K562 (cell line): Measurements from ENCODE around the gene EDEM1. TPM values are rescaled to one million over a fixed set of nuclear protein-coding genes. Genes with fewer than 3 reads are reported as not detected.

Experiments
- ARID1B ChIP-seq: fragments of 450-650 bp; IDR thresholded peaks from 2 replicates; pipeline ENCODE4 v1.6.1; 2016; ENCODE audit warnings: antibody characterized with exemption, mild to moderate bottlenecking, inconsistent platforms
- CREBBP ChIP-seq: IDR thresholded peaks from one replicate; pipeline ENCODE4 v1.6.1; 2012; ENCODE audit warnings: low read depth, mild to moderate bottlenecking, control low read depth, inconsistent platforms, low read length
- E2F5 ChIP-seq: sonication (generic); formaldehyde crosslinking; IDR thresholded peaks from 2 replicates; pipeline ENCODE4 v1.8.0; 2022; ENCODE audit warnings: mild to moderate bottlenecking, missing genetic modification reagents
- EHMT2 ChIP-seq: fragments of 450-650 bp; IDR thresholded peaks from 2 replicates; pipeline ENCODE4 v1.6.1; 2018; ENCODE audit warnings: antibody characterized with exemption
- EZH2 ChIP-seq: IDR thresholded peaks from 2 replicates; pipeline ENCODE4 v1.6.1; 2012; ENCODE audit warnings: low read depth, mild to moderate bottlenecking, inconsistent platforms, low read length, borderline replicate concordance
- HES1 ChIP-seq: fragments of 450-650 bp; IDR thresholded peaks from 2 replicates; pipeline ENCODE4 v1.6.1; 2016; ENCODE audit warnings: low read depth, mild to moderate bottlenecking, moderate library complexity
- JUND ChIP-seq, 2 experiments: IDR thresholded peaks; 2 replicates in 1 of 2; 3 replicates in 1 of 2; pipeline ENCODE4 v1.6.1; 2011; ENCODE audit warnings: borderline replicate concordance in 2 of 2, low read depth in 2 of 2, low read length in 2 of 2, improper control_type of control experiment in 1 of 2, missing biosample characterization in 1 of 2, missing genetic modification characterization in 1 of 2, missing genetic modification reagents in 1 of 2
- REST ChIP-seq, 2 experiments: fragments of 450-650 bp; formaldehyde crosslinking in 1 of 2; IDR thresholded peaks; 2 replicates each; pipeline versions ENCODE4 v1.4.0 to v1.6.1; 2014 to 2020; ENCODE audit warnings: mild to moderate bottlenecking in 2 of 2, borderline replicate concordance in 1 of 2, low read depth in 1 of 2
- RFX5 ChIP-seq: IDR thresholded peaks from 2 replicates; pipeline ENCODE4 v1.6.1; 2011; ENCODE audit warnings: low read depth, mild to moderate bottlenecking, improper control_type of control experiment, low read length
- SLC30A9 ChIP-seq: fragments of 250-450 bp; sonication (Bioruptor Pico); IDR thresholded peaks from 2 replicates; pipeline ENCODE4 v1.8.0; 2022; ENCODE audit warnings: mild to moderate bottlenecking, moderate library complexity
- SMARCE1 ChIP-seq: fragments of 450-650 bp; IDR thresholded peaks from 2 replicates; pipeline ENCODE4 v1.7.1; 2016; ENCODE audit warnings: mild to moderate bottlenecking
- SREBF2 ChIP-seq: sonication (generic); formaldehyde crosslinking; IDR thresholded peaks from 2 replicates; pipeline ENCODE4 v1.4.0; 2020; ENCODE audit warnings: mild to moderate bottlenecking, missing genetic modification reagents
- TAL1 ChIP-seq: fragments of 450-650 bp; IDR thresholded peaks from 2 replicates; pipeline ENCODE4 v1.6.1; 2016; ENCODE audit warnings: mild to moderate bottlenecking
- ZNF175 ChIP-seq: fragments of 200-800 bp; sonication (Bioruptor generic); IDR thresholded peaks from 2 replicates; pipeline ENCODE4 v1.6.1; 2016; ENCODE audit warnings: low read depth, mild to moderate bottlenecking, missing genetic modification characterization, missing compliant biosample characterization
- ZNF282 ChIP-seq: sonication (generic); formaldehyde crosslinking; IDR thresholded peaks from 2 replicates; pipeline ENCODE4 v1.8.1; 2023; ENCODE audit warnings: missing genetic modification reagents
- ZNF311 ChIP-seq: fragments of 250-450 bp; sonication (Bioruptor Pico); IDR thresholded peaks from 2 replicates; pipeline ENCODE4 v1.4.0; 2020; ENCODE audit warnings: mild to moderate bottlenecking, moderate library complexity
- ZNF41 ChIP-seq: fragments of 250-450 bp; sonication (Bioruptor Pico); conservative IDR thresholded peaks from 2 replicates; pipeline ENCODE4 v1.4.0; 2020; ENCODE audit warnings: mild to moderate bottlenecking
- ZNF668 ChIP-seq: fragments of 250-450 bp; sonication (Bioruptor Pico); IDR thresholded peaks from 2 replicates; pipeline ENCODE4 v1.8.0; 2022; ENCODE audit warnings: mild to moderate bottlenecking, inconsistent platforms
- ZNF830 ChIP-seq: fragments of 250-450 bp; sonication (Bioruptor Pico); IDR thresholded peaks from 2 replicates; pipeline ENCODE4 v1.5.0; 2021; ENCODE audit warnings: mild to moderate bottlenecking
- polyA plus RNA-seq, 8 experiments: library from polyadenylated mRNA; depleted of rRNA in 4 of 8; stranded (reverse) in 5 of 8; unstranded in 3 of 8; fragments of >200 nt; fragmentation: Nextera tagmentation in 2 of 8; fragmentation: Illumina TruSeq in 1 of 8; extraction: Ambion mirVana in 2 of 8; extraction: Trizol in 1 of 8; gene quantifications; 2 replicates each; pipeline versions ENCODE4 v1.2.1 to v1.2.3, GENCODE V29; 2011 to 2014; ENCODE audit warnings: inconsistent platforms in 1 of 8, missing spikeins in 1 of 8
- total RNA-seq, 7 experiments: library from RNA; depleted of rRNA in 6 of 7; stranded (reverse); fragments of >200 nt in 6 of 7; fragmentation: Illumina TruSeq in 2 of 7; extraction: Trizol in 2 of 7; gene quantifications; 2 replicates each; pipeline versions ENCODE4 v1.2.1 to v1.2.3, GENCODE V29; 2011 to 2021; ENCODE audit warnings: low replicate concordance in 1 of 7

Gene EDEM1
- total and polyA plus RNA-seq, 9 of the 15 experiments (the other 6 are each of a cell fraction or from before 2014, with no cell fraction given), result 6.2 to 36.7 (median 14.3) TPM

- TF ChIP-seq JUND (IDR thresholded peaks at IDR 0.05; ENCODE audit: borderline replicate concordance, low read depth, low read length) (peak; percentile 19; the same call in 1 of the 2 replicates), JUND (tag; IDR thresholded peaks at IDR 0.05; ENCODE audit: borderline replicate concordance, low read depth, low read length) (peak; percentile 62; the same call in 1 of the 3 replicates), SREBF2 (CRISPR knock-in tag) (no peak), ZNF41 (CRISPR knock-in tag) (no peak), RFX5 (no peak), EHMT2 (no peak), SMARCE1 (0 out of 2 replicates have a peak, but pooled peaks have one; percentile 40), ZNF311 (CRISPR knock-in tag) (no peak), ARID1B (no peak), HES1 (peak; percentile 45; the same call in 1 of the 2 replicates), ZNF668 (CRISPR knock-in tag) (no peak), ZNF175 (CRISPR knock-in tag) (no peak), ZNF282 (CRISPR knock-in tag) (no peak), EZH2 (no peak), CREBBP (no peak), E2F5 (CRISPR knock-in tag) (no peak), TAL1 (no peak), REST (IDR thresholded peaks at IDR 0.05; ENCODE audit: borderline replicate concordance) (peak; percentile 54), REST (CRISPR knock-in tag; IDR thresholded peaks at IDR 0.05; ENCODE audit: low read depth) (no peak; the same call in none of the 2 replicates), SLC30A9 (CRISPR knock-in tag) (no peak), ZNF830 (0 out of 2 replicates have a peak, but pooled peaks have one; percentile 77)
Observed at GRCh38 chr3:5187156-5187919, at the start of gene EDEM1 (continued).
